ENCODE data around the gene LUC7L3.
"Not testable (repeated sequence)": the region's sequence is repeated elsewhere in the genome, so short reads cannot be mapped to it uniquely, and the experiment has no call there.

The LUC7L3 gene

DNA sequence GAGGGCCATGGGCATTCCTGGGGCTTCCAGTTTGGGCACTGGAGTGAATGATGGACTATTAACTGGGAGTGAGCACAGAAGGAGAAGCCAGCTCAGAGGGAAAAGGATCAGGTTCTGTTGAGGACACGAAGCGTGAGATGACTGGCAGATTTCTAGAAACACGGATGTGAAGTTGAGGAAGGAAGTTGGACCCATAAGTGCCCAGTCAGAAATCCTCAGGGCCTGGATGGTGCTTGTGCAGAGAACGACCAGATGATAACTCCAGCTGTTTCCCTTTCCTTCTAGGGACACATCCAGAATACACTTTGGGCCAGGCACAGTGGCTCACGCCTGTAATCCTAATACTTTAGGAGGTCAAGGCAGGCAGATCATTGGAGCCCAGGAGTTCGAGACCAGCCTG lies 71.2 kb downstream of the LUC7L3 start:
- DNase-seq: no peak

DNA sequence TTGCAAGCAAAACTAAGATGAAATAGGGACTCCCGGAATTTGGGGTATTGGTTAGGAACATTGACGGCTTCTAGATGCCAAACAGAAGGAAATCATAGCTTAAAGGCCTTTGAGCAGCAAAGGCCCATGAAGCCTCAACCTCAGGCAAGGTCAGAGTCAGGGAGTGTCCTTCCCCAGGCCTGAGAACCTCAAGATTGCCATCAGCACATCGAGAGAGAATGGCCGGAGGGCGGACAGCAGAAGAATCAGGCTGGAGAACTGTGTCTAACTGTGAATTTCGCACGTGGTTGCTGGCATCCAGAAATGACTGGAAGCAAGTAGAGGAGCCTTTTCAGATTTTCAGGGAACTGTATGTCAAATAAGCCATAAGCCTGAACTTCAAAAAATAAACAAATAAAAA lies 72.7 kb downstream of the LUC7L3 start:
- no peak for DNase-seq

DNA sequence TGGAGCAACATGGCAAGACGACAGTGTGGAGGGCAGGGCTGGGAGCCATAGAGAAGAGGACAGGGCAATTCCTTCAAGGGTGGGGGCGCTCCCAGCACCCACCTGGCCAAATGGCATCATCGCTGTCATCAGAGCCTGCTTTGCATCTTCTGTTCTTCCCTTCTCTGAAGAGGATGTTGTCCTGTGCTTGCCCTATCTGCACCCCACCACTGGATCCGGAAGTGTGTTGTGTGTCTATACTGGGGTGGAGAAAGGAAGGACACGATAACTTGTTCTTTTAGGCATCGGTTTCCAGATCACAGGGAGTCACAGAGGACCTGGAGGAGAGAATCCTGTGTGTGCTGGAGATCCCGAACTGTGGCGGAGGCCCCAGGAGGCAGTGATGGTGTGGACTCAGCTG lies 73.6 kb downstream of the LUC7L3 start:
- DNase-seq: no peak

DNA sequence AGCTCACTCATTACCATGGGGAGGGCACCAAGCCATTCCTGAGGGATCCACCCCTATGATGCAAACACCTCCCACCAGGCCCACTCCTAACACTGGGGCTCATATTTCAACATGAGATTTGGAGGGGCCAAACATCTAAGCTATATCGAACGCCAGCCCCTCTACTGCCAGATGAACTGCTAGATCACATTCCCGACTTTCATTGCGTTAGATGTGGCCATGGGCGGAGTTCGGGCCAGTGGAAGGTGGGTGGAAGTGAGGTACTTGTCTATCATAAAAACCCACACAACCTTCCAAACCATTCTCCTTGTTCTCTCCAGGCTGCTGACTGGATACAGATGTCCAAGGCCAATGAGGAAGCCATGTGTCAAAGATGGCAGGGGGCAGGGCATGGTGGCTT lies 75.0 kb downstream of the LUC7L3 start:
- no peak for DNase-seq

DNA sequence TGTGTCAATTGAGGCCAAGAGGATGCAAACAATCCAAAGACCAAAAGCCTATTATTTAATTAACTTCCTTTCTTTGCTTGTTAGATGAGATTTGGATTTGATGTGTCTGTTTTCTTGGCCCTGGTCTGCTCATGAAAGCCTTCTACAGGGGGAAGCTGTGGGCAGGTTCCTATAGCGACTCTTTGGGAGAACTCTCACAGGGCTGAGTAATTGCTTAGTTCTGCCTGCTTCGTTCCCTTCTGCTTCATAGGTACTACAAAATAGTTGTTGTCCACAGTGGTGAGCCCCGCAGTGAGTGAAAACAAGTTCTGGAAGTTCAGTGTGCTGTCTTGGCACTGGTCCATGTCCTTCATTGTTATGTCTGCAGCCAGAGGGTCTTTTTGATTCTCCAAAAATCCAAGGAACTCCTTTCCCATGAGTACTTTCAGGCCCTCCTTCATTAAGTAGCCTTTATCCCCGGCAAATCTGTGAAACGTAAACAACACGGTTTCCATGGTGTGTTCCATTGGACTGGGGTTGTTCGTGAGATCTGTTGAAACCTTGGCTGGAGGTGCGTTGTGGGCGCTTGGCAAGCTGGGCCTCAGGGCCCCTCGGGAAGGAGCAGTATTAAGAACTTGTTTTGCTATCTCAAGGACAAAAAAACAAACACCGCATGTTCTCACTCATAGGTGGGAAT lies 77.9 kb downstream of the LUC7L3 start:
- DNase-seq: no peak

DNA sequence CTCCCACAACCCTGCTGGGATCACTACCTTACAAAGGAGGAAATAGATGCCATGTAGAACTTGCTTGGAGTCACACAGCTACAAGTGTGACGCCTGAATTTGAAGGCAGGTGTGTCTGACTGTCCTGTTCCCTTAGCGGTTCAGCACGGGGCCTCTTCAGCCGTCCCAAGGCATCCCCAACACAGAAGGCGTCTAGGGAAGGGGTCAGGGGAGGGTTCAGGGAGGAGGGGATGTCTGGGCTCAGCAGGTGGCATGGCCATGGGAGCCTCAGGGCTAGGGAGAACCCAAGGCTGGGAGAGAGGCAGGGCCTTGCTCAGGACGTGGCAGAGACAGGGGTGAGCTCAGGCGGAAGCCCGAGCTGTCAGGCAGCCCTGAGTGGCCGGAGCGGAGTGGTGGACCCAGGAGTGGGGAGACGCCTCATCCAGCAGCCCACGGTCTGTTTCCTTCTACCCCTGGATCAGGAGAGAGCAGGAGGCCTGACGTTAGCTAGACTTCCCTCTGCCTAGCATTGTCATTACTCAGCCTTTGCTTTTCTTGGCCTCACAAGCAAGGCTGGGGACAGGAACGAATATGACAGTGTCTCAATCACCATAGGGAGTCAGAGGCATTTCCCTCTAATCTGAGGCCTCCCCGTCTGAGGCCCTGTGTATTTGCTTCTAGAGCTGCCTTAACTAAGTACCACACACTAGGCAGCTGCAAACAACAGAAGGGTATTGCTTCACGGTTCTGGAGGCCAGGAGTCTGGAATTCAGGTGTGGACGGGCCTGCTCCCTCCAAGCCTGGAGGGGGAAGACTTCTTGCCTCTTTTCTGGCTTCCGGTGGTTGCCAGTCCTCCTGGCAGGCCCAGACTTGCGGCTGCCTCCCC lies 79.3 kb downstream of the LUC7L3 start:
- DNase-seq: no peak

DNA sequence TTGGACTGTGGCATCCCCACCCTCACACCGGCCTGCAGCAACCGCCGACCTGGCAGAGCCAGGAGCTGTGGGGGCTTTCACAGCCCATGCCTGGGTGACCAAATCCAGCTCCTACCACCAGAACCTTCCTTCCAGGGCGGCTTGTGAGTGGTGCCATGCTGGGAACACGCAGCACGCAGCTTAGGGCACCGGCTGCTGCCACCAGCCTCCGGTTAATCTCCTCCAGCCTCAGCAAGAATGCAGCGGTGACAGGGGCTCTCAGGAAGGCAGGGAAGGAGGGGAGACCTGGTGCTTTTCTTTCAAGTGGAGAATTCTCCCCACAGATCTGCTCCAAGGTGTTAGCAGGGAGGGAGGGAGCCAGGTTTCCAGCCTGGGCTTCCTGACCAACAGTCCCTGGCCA lies 80.2 kb downstream of the LUC7L3 start:
- DNase-seq: no peak

DNA sequence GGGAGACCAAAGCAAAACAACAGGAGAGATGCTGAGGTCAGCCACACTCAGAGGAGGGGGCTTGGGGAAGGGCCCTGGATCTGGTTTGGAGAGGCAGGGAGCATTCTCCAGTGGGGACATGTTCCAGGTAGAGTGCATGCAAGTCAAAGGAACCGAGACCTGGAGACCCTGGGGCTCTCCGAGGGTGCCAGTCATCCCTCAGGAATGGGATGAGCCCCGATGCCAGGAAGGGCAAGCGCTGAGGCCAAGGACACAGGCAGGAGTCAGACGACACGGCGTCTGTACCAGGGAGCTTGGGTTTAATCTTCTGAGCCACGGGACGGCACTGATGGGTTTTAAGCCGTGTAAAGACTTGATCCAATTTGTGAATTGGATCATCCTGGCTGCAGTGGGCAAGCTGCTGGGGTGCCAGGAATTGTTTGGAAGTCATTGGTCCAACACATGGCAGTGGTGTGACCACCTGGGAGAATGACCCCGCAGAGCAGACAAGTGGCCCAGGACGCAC lies 80.8 kb downstream of the LUC7L3 start:
- DNase-seq: no peak

DNA sequence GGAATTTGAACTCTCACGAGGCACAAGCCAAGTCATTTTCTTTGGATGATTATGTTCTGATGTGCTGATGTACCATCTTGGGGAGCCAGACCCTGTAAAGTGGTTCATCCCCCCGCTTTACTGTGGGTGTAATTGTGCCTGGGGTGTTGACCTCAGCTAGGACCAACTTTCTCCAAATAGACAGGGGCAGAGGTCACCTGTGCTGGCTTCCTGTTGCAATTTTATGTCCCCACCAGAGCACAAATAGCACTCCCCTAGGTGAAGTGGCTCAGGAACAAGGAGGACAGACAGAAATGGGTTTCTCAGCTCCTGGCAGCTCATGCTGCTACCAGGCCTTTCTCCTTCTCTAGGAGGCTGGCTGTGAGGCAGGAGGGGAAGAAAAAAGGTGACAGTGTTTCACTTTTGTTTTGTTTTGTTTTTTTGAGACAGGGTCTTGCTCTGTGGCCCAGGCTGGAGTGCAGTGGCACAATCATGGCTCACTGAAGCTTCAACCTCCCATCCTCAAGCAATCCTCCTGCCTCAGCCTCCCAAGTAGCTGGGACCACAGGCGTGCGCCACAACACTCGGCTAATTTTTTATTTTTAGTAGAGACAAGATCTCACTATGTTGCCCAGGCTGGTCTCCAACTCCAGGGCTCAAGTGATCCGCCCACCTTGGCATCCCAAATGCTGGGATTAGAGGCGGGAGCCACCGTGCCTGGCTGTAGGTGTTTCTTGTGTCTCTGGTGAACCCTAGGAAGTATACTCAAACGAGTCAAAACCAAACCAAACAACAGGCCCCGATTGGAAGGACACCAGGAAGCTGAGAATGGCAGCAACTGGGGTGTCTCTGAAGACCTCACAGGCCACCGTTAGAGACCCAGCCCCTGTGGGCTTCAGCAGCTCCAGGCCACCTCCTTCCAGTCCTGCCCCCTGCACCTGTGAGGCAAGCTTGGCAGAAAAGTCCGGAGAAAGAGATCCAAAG lies 83.5 kb downstream of the LUC7L3 start:
- no peak for DNase-seq

DNA sequence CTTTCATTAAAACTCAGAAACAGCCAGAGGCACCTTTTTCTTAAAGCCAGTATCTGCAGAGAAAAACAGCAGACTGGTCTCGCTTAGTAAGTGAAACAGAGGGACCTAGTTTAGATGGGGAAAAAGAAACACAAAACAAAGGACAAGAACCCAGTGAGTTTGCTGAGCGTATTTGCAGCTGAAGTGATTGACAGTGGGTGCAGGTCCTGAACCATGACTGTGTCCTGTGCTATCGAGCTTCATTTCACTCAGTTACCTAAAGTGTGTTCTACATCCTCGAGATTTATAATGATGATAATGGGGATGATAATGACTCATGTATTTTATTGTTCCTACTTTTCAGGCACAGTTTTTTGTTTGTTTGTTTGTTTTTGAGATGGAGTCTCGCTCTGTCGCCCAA lies 84.3 kb downstream of the LUC7L3 start:
- no peak for DNase-seq

DNA sequence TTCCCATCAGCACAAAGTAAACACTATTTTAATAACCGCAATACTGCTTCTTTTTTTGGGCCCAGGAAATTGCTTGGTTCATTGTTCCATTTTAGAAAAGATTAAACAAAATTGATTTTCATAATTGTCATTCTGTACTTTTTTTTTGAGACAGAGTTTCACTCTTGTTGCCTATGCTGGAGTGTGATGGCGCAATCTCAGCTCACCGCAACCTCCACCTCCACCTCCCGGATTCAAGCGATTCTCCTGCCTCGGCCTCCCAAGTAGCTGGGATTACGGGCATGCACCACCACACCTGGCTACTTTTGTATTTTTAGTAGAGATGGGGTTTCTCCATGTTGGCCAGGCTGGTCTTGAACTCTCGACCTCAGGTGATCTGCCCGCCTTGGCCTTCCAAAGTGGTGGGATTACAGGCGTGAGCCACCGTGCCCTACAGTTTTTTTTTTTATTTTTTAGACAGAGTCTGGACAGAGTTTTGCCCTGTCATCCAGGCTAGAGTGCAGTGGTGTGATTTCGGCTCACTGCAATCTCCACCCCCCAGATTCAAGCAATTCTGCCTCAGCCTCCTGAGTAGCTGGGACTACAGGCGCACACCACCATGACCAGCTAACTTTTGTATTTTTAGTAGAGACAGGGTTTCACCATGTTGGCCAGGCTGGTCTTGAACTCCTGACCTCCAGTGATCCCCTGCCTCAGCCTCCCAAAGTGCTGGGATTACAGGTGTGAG lies 85.5 kb downstream of the LUC7L3 start:
- not testable (repeated sequence) for DNase-seq

DNA sequence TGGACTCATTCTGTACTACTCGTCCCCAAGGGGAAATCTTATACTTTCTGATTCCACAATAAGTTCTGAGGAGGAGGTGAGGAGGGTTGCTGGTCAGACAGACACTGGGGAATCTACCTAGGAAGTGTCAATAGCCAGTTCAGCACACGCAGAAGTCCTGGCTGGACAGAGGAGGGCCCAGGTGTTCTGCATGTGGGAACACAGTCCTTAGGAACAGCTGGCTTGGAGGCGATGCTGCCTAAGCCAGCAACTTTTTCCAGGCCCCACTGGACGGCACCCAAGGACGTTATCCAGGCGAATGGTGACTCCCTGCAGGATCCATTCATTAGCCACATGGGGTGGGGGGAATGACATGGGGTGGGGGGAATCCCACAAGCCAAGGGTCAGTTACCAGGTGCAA lies 86.1 kb downstream of the LUC7L3 start:
- no peak for DNase-seq

Data from activated naive CD4-positive, alpha-beta T cell treated with anti-CD3 and anti-CD28 coated beads, Interleukin-2, amount 50 U/mL, for 16 hours (primary cell).